HEK293T (cell line): ENCODE measurements around the gene ATG101.

ENCODE experiments used
- CTCF ChIA-PET: fragments of 350-600 bp; formaldehyde crosslinking; extraction: SDS; loops from one replicate; lab custom pipeline; 2021; ENCODE audit warnings: antibody characterized with exemption, inconsistent platforms; lab: Yijun Ruan, JAX
- POLR2A ChIA-PET: fragments of 350-600 bp; formaldehyde crosslinking; extraction: SDS; loops from one replicate; lab custom pipeline; 2020; ENCODE audit warnings: antibody characterized with exemption, inconsistent platforms; lab: Yijun Ruan, JAX
- DNase-seq: peaks from one replicate; pipeline ENCODE4 v3.0.0; 2012; ENCODE audit warnings: mixed read lengths; ENCODE audit errors: extremely low spot score
- ARNT ChIP-seq: fragments of 450-650 bp; IDR thresholded peaks from 2 replicates; pipeline ENCODE4 v1.6.1; 2017; ENCODE audit warnings: mild to moderate bottlenecking
- BHLHE40 ChIP-seq: fragments of 450-650 bp; IDR thresholded peaks from 2 replicates; pipeline ENCODE4 v1.6.1; 2016; ENCODE audit warnings: mild to moderate bottlenecking, moderate library complexity, borderline replicate concordance
- CTBP1 ChIP-seq: fragments of 450-650 bp; IDR thresholded peaks from 2 replicates; pipeline ENCODE4 v1.6.1; 2016; ENCODE audit warnings: borderline replicate concordance
- ELF4 ChIP-seq: fragments of 450-650 bp; IDR thresholded peaks from 2 replicates; pipeline ENCODE4 v1.6.1; 2017; ENCODE audit warnings: antibody characterized with exemption
- FOXA1 ChIP-seq: fragments of 450-650 bp; IDR thresholded peaks from 2 replicates; pipeline ENCODE4 v1.6.1; 2016; ENCODE audit warnings: mild to moderate bottlenecking
- FOXK2 ChIP-seq: fragments of 450-650 bp; IDR thresholded peaks from 2 replicates; pipeline ENCODE4 v1.6.1; 2016; ENCODE audit warnings: mild to moderate bottlenecking
- FOXM1 ChIP-seq: fragments of 450-650 bp; IDR thresholded peaks from 2 replicates; pipeline ENCODE4 v1.6.1; 2017; ENCODE audit warnings: mild to moderate bottlenecking, borderline replicate concordance
- HDGF ChIP-seq: fragments of 450-650 bp; IDR thresholded peaks from 2 replicates; pipeline ENCODE4 v1.6.1; 2017; ENCODE audit warnings: antibody characterized with exemption, borderline replicate concordance
- L3MBTL2 ChIP-seq: fragments of 450-650 bp; conservative IDR thresholded peaks from 2 replicates; pipeline ENCODE4 v1.6.1; 2016; ENCODE audit warnings: mild to moderate bottlenecking
- LEF1 ChIP-seq: fragments of 450-650 bp; IDR thresholded peaks from 2 replicates; pipeline ENCODE4 v1.6.1; 2017; ENCODE audit warnings: mild to moderate bottlenecking, borderline replicate concordance
- NFRKB ChIP-seq: fragments of 450-650 bp; IDR thresholded peaks from 2 replicates; pipeline ENCODE4 v1.6.1; 2016; ENCODE audit warnings: mild to moderate bottlenecking, moderate library complexity
- SP1 ChIP-seq: fragments of 450-650 bp; IDR thresholded peaks from 2 replicates; pipeline ENCODE4 v1.6.1; 2017
- SUZ12 ChIP-seq: fragments of 450-650 bp; IDR thresholded peaks from 2 replicates; pipeline ENCODE4 v1.6.1; 2016; ENCODE audit warnings: mild to moderate bottlenecking
- TARDBP ChIP-seq: fragments of 450-650 bp; IDR thresholded peaks from 2 replicates; pipeline ENCODE4 v1.6.1; 2016
- ZNF384 ChIP-seq: fragments of 450-650 bp; IDR thresholded peaks from 2 replicates; pipeline ENCODE4 v1.6.1; 2016
- TF ChIP-seq, protein P1 (sequence below): fragments of 450-650 bp; IDR thresholded peaks from 2 replicates; pipeline ENCODE4 v1.6.1; 2016

ATG101 gene

DNA sequence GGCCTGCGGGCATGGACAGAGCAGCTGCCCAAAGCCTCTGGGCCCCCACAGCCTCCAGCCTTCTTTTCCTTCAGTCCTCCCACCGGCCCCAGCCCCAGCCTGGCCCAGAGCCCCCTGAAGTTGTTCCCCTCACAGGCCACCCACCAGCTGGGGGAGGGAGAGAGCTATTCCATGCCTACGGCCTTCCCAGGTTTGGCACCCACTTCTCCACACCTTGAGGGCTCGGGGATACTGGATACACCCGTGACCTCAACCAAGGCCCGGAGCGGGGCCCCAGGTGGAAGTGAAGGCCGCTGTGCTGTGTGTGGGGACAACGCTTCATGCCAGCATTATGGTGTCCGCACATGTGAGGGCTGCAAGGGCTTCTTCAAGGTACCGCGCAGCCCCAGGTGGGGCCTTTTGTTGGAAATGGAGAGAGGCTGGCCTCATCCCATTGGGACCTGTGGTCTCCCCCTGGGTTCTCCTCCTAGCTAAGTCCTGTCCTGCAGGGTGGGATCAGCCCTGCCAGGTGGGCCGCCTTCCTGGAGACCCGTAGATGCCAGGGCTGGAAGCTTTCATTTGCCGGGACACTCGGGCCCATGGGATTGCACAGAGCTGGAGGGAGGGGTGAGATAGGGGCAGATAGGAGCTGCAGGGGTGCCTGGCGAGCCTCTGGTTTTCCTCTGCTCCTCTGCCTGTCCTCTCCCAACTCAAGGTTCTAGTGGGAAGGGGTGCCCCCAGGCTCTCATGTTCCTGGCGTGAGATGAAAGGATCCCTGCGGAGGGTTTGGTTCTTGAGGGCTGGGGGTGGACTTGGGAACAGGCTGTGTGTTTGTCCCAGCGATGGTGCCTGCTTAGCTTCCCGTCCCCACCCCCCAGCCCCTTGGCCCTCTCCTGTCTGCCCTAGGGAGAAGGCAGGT lies 14.7 kb upstream of the ATG101 start:
- ChIA-PET CTCF (no interaction called here), POLR2A (no interaction called here)
- DNase-seq = no peak
- TF ChIP-seq L3MBTL2 (no peak), NFRKB (no peak), SP1 (no peak)

GRCh38 chr12:52055731-52056711 lies 13.8 kb upstream of the ATG101 start:
- ChIA-PET CTCF (interaction anchor here (1.0 to 1.3 kb wide), 2 partner anchors 14 to 30 kb away, joined by 3 to 5 read pairs; partner anchors contain the start of gene ATG101), POLR2A (no interaction called here)
- TF ChIP-seq LEF1 (no peak), SUZ12 (no peak), NFRKB (no peak), ARNT (no peak), ELF4 (no peak), BHLHE40 (no peak), ZNF384 (no peak), FOXA1 (no peak), CTBP1 (no peak), FOXK2 (no peak), FOXM1 (no peak), SP1 (no peak), HDGF (no peak), TARDBP (no peak), L3MBTL2 (no peak)
- TF ChIP-seq, protein P1, sequence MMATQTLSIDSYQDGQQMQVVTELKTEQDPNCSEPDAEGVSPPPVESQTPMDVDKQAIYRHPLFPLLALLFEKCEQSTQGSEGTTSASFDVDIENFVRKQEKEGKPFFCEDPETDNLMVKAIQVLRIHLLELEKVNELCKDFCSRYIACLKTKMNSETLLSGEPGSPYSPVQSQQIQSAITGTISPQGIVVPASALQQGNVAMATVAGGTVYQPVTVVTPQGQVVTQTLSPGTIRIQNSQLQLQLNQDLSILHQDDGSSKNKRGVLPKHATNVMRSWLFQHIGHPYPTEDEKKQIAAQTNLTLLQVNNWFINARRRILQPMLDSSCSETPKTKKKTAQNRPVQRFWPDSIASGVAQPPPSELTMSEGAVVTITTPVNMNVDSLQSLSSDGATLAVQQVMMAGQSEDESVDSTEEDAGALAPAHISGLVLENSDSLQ = no peak
- DNase-seq = no peak

- ChIA-PET POLR2A (no interaction called here), CTCF (interaction anchor here (1.0 to 1.3 kb wide), 2 partner anchors 13 to 31 kb away, joined by 3 to 5 read pairs; partner anchors contain the start of gene ATG101)
- no peak for DNase-seq
- no peak for TF ChIP-seq CTBP1
- no peak for TF ChIP-seq HDGF
- TF ChIP-seq SUZ12 = no peak
- no peak for TF ChIP-seq BHLHE40
- no peak for TF ChIP-seq FOXK2
- TF ChIP-seq SP1 = no peak
- no peak for TF ChIP-seq FOXM1
- no peak for TF ChIP-seq ELF4
- TF ChIP-seq TARDBP = no peak
- TF ChIP-seq LEF1 = no peak
- TF ChIP-seq, protein P1 = no peak
- TF ChIP-seq L3MBTL2 = no peak
- no peak for TF ChIP-seq ZNF384
- TF ChIP-seq FOXA1 = no peak
- no peak for TF ChIP-seq NFRKB
- TF ChIP-seq ARNT = no peak
Observed at GRCh38 chr12:52056801-52057637, 12.8 kb upstream of the ATG101 start.

DNA sequence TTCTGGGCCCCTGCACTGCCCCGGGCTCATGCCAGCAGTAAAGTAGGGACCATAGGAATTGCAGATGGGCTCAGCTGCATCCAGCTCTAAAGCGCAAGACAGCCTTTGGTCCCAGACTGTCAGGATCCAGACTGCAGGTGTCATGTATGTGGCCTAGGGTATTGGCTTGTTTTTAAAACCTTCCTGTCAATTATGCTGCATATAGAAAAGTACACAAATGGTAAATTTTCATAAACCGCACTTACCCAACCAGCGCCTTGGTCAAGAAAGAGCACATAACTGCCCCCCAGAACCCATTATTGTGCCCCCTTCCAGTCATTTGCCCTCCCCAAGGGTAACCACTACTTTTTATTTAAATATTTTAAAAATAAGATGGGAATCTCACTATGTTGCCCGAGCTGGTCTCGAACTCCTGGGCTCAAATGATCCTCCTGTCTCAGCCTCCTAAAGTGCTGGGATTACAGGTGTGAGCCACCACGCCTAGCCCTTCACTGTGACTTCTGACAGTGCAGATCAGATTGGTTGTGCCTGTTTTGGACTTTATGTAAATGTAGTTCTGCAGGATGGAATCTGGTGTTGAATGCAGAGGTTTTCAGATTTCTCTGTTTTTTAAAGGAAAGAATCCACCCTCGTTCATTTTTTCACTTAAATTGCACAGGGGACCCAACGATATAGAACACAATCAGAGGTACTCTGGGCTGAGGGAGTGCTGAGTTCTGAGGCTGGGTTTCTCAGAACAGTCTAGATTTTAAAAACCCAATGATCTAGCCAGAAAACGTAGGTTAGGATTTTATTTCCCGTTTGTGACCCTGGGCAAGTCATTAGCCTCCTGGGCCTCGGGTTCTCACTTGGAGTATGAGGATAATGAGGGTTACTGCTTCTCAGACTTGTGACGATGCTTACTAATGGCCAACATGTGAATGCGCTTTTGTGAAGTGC lies 11.9 kb upstream of the ATG101 start:
- no peak for DNase-seq
- ChIA-PET POLR2A (no interaction called here), CTCF (interaction anchor here (1.3 kb wide), 1 partner anchor 32 kb away, joined by 5 read pairs; no protein-coding TSS in a partner anchor)
- TF ChIP-seq HDGF = no peak
- no peak for TF ChIP-seq FOXM1
- no peak for TF ChIP-seq FOXA1
- no peak for TF ChIP-seq TARDBP

DNA sequence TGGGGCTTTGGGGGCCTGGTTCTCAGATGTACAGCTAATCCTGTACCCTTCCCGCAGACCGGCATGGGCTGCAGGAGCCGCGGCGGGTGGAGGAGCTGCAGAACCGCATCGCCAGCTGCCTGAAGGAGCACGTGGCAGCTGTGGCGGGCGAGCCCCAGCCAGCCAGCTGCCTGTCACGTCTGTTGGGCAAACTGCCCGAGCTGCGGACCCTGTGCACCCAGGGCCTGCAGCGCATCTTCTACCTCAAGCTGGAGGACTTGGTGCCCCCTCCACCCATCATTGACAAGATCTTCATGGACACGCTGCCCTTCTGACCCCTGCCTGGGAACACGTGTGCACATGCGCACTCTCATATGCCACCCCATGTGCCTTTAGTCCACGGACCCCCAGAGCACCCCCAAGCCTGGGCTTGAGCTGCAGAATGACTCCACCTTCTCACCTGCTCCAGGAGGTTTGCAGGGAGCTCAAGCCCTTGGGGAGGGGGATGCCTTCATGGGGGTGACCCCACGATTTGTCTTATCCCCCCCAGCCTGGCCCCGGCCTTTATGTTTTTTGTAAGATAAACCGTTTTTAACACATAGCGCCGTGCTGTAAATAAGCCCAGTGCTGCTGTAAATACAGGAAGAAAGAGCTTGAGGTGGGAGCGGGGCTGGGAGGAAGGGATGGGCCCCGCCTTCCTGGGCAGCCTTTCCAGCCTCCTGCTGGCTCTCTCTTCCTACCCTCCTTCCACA lies 11.0 kb upstream of the ATG101 start:
- POLR2A ChIA-PET = interaction anchor here (1.4 kb wide), 1 partner anchor 11 kb away, joined by 4 read pairs; the partner anchor contains the start of gene ATG101
- CTCF ChIA-PET = interaction anchor here (1.2 kb wide), 1 partner anchor 34 kb away, joined by 5 read pairs; no protein-coding TSS in a partner anchor

More for the DNA sequence above, 11.0 kb upstream of the ATG101 start:
- no peak for DNase-seq
- TF ChIP-seq SP1 = no peak
- TF ChIP-seq L3MBTL2 = no peak
- TF ChIP-seq BHLHE40 = no peak
- no peak for TF ChIP-seq TARDBP
- TF ChIP-seq ZNF384 = no peak
- no peak for TF ChIP-seq FOXM1
- TF ChIP-seq NFRKB = no peak
